DOHH2 (cell line): Measurements from ENCODE around the gene STYK1.

Experiments
- H3F3A ChIP-seq: fragments of 200-600 bp; sonication (generic), shearing (Covaris generic); 2 replicates; pipeline ENCODE4 v1.6.0; 2016; ENCODE audit warnings: antibody characterized with exemption, mild to moderate bottlenecking; ENCODE audit not compliant: control insufficient read depth, insufficient read depth
- H3K27ac ChIP-seq: fragments of 200-600 bp; sonication (generic); 2 replicates; pipeline ENCODE4 v1.5.1; 2014; ENCODE audit warnings: low read depth, mild to moderate bottlenecking, low read length, moderate library complexity
- H3K27me3 ChIP-seq: fragments of 200-600 bp; sonication (generic); 2 replicates; pipeline ENCODE4 v1.6.1; 2014; ENCODE audit warnings: mild to moderate bottlenecking, low read length, mixed read lengths; ENCODE audit not compliant: control insufficient read depth
- H3K36me3 ChIP-seq: fragments of 200-600 bp; sonication (generic); 2 replicates; pipeline ENCODE4 v1.6.1; 2014; ENCODE audit warnings: mild to moderate bottlenecking, low read length, moderate library complexity, mixed read lengths; ENCODE audit not compliant: control insufficient read depth
- H3K4me1 ChIP-seq: fragments of 200-600 bp; sonication (generic); 2 replicates; pipeline ENCODE4 v1.6.1; 2014; ENCODE audit warnings: mild to moderate bottlenecking, low read length, mixed read lengths; ENCODE audit not compliant: control insufficient read depth
- H3K4me2 ChIP-seq: fragments of 200-600 bp; sonication (generic); 2 replicates; pipeline ENCODE4 v1.6.0; 2014; ENCODE audit warnings: mild to moderate bottlenecking, low read length, moderate library complexity
- H3K4me3 ChIP-seq: fragments of 200-600 bp; sonication (generic); 2 replicates; pipeline ENCODE4 v1.5.1; 2014; ENCODE audit warnings: mild to moderate bottlenecking, low read length, mixed read lengths
- H3K79me2 ChIP-seq: fragments of 200-600 bp; sonication (generic); 2 replicates; pipeline ENCODE4 v1.6.1; 2014; ENCODE audit warnings: mild to moderate bottlenecking, low read length, mixed read lengths; ENCODE audit not compliant: control insufficient read depth
- H3K9me2 ChIP-seq: fragments of 200-600 bp; sonication (generic); replicated peaks from 2 replicates; pipeline ENCODE4 v1.6.1; 2014; ENCODE audit warnings: mild to moderate bottlenecking, low read length, mixed read lengths; ENCODE audit not compliant: control insufficient read depth
- H3K9me3 ChIP-seq: fragments of 200-600 bp; sonication (generic); 2 replicates; pipeline ENCODE4 v1.6.1; 2014; ENCODE audit warnings: antibody characterized with exemption, low read length, mixed read lengths; ENCODE audit not compliant: control insufficient read depth, insufficient read depth
- H4K20me1 ChIP-seq: fragments of 200-600 bp; sonication (generic); 2 replicates; pipeline ENCODE4 v1.6.0; 2014; ENCODE audit warnings: low read depth, mild to moderate bottlenecking, antibody characterized with exemption, low read length, moderate library complexity; ENCODE audit not compliant: control insufficient read depth, insufficient read depth
- EZH2phosphoT487 ChIP-seq: fragments of 200-600 bp; sonication (generic); IDR thresholded peaks from 2 replicates; pipeline ENCODE4 v1.6.1; 2017; ENCODE audit warnings: borderline replicate concordance, mild to moderate bottlenecking, antibody characterized with exemption, low read length, moderate library complexity, mixed read lengths
- TF ChIP-seq, protein P1 (sequence below): fragments of 200-600 bp; sonication (generic); IDR thresholded peaks from one replicate; pipeline ENCODE4 v1.5.1; 2014; ENCODE audit warnings: antibody characterized with exemption, mild to moderate bottlenecking, low read depth, low read length; ENCODE audit not compliant: poor library complexity, severe bottlenecking

STYK1 gene

DNA sequence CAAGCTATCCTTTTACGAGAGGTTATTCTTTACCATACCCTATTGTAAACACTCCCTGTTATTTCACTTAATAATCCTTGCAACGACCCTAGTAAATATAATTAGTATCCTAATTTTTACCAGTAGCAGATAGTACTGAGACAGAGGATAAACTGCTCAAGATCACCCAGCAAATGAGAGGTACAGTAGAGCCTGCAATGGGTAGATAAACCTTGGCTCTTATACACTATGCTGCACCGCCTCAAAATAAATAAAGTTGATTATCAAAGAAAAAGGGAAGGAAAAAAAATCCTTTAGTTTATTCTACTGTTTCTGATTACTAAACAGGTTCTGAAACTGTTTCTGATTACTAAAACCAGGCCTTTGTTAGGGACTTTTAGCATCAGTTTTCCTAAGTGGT, 26.7 kb upstream of the STYK1 start:
- Histone ChIP-seq H3K27ac (no peak overlapping the region), H3K9me3 (no peaks in the 10 kb centered on the region), H4K20me1 (no peaks in the 10 kb centered on the region), H3F3A (no peaks in the 10 kb centered on the region), H3K27me3 (no peaks in the 10 kb centered on the region), H3K4me1 (no peaks in the 10 kb centered on the region), H3K36me3 (no peaks in the 10 kb centered on the region), H3K9me2 (no peaks in the 10 kb centered on the region), H3K4me3 (no peak overlapping the region), H3K79me2 (no peaks in the 10 kb centered on the region), H3K4me2 (no peak overlapping the region)
- no peak for TF ChIP-seq EZH2phosphoT487
- TF ChIP-seq, protein P1, sequence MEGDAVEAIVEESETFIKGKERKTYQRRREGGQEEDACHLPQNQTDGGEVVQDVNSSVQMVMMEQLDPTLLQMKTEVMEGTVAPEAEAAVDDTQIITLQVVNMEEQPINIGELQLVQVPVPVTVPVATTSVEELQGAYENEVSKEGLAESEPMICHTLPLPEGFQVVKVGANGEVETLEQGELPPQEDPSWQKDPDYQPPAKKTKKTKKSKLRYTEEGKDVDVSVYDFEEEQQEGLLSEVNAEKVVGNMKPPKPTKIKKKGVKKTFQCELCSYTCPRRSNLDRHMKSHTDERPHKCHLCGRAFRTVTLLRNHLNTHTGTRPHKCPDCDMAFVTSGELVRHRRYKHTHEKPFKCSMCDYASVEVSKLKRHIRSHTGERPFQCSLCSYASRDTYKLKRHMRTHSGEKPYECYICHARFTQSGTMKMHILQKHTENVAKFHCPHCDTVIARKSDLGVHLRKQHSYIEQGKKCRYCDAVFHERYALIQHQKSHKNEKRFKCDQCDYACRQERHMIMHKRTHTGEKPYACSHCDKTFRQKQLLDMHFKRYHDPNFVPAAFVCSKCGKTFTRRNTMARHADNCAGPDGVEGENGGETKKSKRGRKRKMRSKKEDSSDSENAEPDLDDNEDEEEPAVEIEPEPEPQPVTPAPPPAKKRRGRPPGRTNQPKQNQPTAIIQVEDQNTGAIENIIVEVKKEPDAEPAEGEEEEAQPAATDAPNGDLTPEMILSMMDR, result no peak

DNA sequence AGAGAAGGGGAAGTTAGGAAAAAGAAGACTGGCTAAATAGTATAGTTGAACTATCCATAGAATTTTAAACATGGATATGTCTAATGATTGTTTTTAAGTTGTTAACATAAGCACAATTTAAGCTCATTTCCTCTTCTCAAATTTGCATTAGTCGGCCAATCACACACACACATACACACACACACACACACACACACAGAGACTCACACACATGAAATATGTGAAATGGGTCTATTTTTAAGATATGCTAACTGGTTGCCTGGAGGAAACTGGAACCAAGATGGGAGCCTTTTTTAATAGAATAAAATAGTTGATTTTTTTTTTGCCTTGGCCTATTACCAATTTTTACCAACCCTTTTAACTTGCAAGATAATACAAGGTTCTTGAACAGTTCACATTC, 24.0 kb upstream of the STYK1 start:
- Histone ChIP-seq H3K4me2 (no peak overlapping the region), H3K4me3 (no peak overlapping the region), H3F3A (no peaks in the 10 kb centered on the region), H3K9me2 (no peaks in the 10 kb centered on the region), H3K36me3 (no peaks in the 10 kb centered on the region), H3K79me2 (no peaks in the 10 kb centered on the region), H4K20me1 (no peaks in the 10 kb centered on the region), H3K4me1 (no peaks in the 10 kb centered on the region), H3K27me3 (no peaks in the 10 kb centered on the region), H3K27ac (no peak overlapping the region), H3K9me3 (no peaks in the 10 kb centered on the region)
- TF ChIP-seq, protein P1, result no peak
- TF ChIP-seq EZH2phosphoT487, result no peak

DNA sequence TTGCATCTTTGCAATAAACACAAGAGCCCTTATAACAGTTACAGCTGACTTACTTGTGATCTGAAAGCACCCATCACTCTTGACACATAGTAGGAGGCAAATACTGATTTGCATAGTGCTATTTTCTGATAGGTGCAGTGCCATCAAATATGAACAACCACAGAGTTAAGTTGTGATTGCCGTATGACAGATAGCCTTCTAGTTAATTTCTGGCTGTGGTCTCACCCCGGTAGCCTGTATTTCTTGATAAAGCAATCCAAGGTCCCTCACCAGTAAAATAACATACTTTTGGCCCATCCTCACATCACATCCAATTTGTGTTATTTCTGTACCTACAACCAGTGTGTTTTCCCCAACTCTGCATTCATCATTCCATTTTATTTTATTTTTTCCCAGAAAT, 23.3 kb upstream of the STYK1 start:
- TF ChIP-seq, protein P1, result no peak
- TF ChIP-seq EZH2phosphoT487, result no peak
- no peak overlapping the region for H3K4me2 ChIP-seq
- no peaks in the 10 kb centered on the region for H3K79me2 ChIP-seq
- no peaks in the 10 kb centered on the region for H3K9me3 ChIP-seq
- no peak overlapping the region for H3K4me3 ChIP-seq
- H3K27me3 ChIP-seq, result no peaks in the 10 kb centered on the region
- no peaks in the 10 kb centered on the region for H3F3A ChIP-seq
- H3K4me1 ChIP-seq, result no peaks in the 10 kb centered on the region
- no peaks in the 10 kb centered on the region for H3K36me3 ChIP-seq
- H4K20me1 ChIP-seq, result no peaks in the 10 kb centered on the region
- no peak overlapping the region for H3K27ac ChIP-seq
- H3K9me2 ChIP-seq, result no peaks in the 10 kb centered on the region

DNA sequence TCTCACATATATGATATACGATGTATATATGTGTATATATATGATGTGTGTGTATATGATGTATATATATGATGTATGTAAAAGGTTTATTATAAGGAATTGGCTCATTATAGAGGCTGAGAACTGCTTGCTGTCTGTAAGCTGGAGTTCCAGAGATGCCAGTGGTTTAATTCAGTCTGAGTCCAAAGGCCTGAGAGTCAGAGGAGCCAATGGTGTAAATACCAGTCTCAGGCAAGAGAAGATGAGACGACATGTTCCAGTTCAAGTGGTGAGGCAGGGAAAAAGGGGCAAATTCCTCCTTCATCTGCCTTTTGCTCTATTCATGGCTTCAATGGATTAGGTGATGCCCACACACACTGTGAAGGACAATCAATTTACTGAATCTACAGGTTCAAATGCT, 17.1 kb upstream of the STYK1 start:
- TF ChIP-seq EZH2phosphoT487, result no peak
- TF ChIP-seq, protein P1, result no peak
- Histone ChIP-seq H3K9me2 (no peaks in the 10 kb centered on the region), H3K36me3 (no peaks in the 10 kb centered on the region), H3K4me3 (no peak overlapping the region), H4K20me1 (no peaks in the 10 kb centered on the region), H3K27me3 (no peaks in the 10 kb centered on the region), H3F3A (no peaks in the 10 kb centered on the region), H3K4me1 (no peaks in the 10 kb centered on the region), H3K79me2 (no peaks in the 10 kb centered on the region), H3K27ac (no peak overlapping the region), H3K4me2 (no peak overlapping the region), H3K9me3 (no peaks in the 10 kb centered on the region)
